Fibroblast of mammary gland (primary cell): ENCODE measurements around the gene LYPD3.
A peak's percentile ranks its signal among the peaks of the same experiment; 100 is the strongest.

ENCODE experiments used
- DNase-seq: peaks from one replicate; pipeline ENCODE4 v3.0.0-alpha.2; 2010; ENCODE audit warnings: low read depth
- H3K4me3 ChIP-seq: 2 replicates; pipeline ENCODE4 v1.5.1; 2011; ENCODE audit warnings: low read depth, mild to moderate bottlenecking, low read length, moderate library complexity; ENCODE audit not compliant: control insufficient read depth
- TF ChIP-seq, protein P1 (sequence below): conservative IDR thresholded peaks from 2 replicates; pipeline ENCODE4 v1.5.1; 2011; ENCODE audit warnings: low read depth, low read length, inconsistent platforms; ENCODE audit not compliant: control insufficient read depth, insufficient read depth

Gene LYPD3

GRCh38 chr19:43430142-43430710 is 35.2 kb downstream of the LYPD3 start:
- TF ChIP-seq, protein P1, sequence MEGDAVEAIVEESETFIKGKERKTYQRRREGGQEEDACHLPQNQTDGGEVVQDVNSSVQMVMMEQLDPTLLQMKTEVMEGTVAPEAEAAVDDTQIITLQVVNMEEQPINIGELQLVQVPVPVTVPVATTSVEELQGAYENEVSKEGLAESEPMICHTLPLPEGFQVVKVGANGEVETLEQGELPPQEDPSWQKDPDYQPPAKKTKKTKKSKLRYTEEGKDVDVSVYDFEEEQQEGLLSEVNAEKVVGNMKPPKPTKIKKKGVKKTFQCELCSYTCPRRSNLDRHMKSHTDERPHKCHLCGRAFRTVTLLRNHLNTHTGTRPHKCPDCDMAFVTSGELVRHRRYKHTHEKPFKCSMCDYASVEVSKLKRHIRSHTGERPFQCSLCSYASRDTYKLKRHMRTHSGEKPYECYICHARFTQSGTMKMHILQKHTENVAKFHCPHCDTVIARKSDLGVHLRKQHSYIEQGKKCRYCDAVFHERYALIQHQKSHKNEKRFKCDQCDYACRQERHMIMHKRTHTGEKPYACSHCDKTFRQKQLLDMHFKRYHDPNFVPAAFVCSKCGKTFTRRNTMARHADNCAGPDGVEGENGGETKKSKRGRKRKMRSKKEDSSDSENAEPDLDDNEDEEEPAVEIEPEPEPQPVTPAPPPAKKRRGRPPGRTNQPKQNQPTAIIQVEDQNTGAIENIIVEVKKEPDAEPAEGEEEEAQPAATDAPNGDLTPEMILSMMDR, result no peak
- no peak for DNase-seq
- no peak overlapping the region for H3K4me3 ChIP-seq

GRCh38 chr19:43429395-43429794 is 36.0 kb downstream of the LYPD3 start:
- TF ChIP-seq, protein P1, result no peak
- H3K4me3 ChIP-seq, result no peak overlapping the region
- no peak for DNase-seq

- H3K4me3 ChIP-seq, result no peak overlapping the region
- peak; percentile 26 for DNase-seq
- TF ChIP-seq, protein P1, result peak; percentile 66
Measured at GRCh38 chr19:43425567-43426392, 39.6 kb downstream of the LYPD3 start.

GRCh38 chr19:43423779-43424178 is 41.6 kb downstream of the LYPD3 start:
- H3K4me3 ChIP-seq, result no peak overlapping the region
- DNase-seq, result no peak
- TF ChIP-seq, protein P1, result no peak

GRCh38 chr19:43422689-43423066 is 42.7 kb downstream of the LYPD3 start:
- no peak for DNase-seq
- no peak overlapping the region for H3K4me3 ChIP-seq
- TF ChIP-seq, protein P1, result no peak

GRCh38 chr19:43422000-43422688 is 43.3 kb downstream of the LYPD3 start:
- TF ChIP-seq, protein P1, result no peak
- no peak for DNase-seq
- no peak overlapping the region for H3K4me3 ChIP-seq
